Skeletal muscle cell (primary cell): ENCODE data around the gene GTF2H4.

Source experiments
- DNase-seq: peaks from one replicate; pipeline ENCODE4 v3.0.0-alpha.2; 2010; ENCODE audit warnings: low read depth
- H3K4me3 ChIP-seq: 2 replicates; pipeline ENCODE4 v1.5.1; 2011; ENCODE audit warnings: low read depth, mild to moderate bottlenecking, control low read depth, low read length, moderate library complexity

Gene GTF2H4

DNA sequence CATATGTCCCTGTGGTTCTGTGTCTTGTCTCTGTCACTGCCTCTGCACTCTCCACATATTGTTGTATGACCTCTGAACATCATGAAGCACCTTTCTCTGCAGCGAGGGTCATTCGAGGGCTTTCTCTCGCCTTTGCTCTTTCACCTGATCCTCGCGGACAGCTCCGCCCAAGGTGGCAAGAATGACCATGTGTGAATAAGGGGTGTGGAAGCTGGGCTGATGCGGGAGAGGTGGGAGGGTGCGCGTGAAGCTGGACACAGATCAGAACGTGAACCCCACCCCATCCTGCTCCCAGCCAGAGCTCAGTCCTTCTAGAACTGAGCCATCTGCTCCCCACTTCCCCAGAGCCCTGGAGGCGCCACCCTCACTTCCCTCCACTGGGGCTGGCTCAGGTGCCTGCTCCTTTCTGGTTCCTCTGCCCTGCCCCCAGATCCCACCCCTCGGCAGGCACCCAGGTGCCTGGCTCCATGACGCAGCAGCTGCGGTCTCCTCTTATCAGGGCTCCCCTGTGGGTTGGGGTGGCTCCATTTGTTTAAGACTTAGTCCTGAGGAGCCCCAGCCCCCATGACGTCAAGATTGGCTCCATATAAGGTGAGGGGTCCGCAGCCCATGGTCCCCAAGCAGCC is 32.5 kb downstream of the GTF2H4 start, which contains the start of gene MUCL3:
MUCL3 (plus strand) TSS at position 613 of the 626 bp plus-strand sequence. CDS start 27 bp downstream, outside the sequence.
- DNase-seq: no peak
- H3K4me3 ChIP-seq: no peak within 1 kb of the TSS

GRCh38 chr6:30942338-30943060 is 34.5 kb downstream of the GTF2H4 start:
- peak; percentile 8 for DNase-seq
- H3K4me3 ChIP-seq: no peak overlapping the region

GRCh38 chr6:30944051-30944450 is 36.0 kb downstream of the GTF2H4 start:
- DNase-seq: no peak
- H3K4me3 ChIP-seq: no peak overlapping the region

DNA sequence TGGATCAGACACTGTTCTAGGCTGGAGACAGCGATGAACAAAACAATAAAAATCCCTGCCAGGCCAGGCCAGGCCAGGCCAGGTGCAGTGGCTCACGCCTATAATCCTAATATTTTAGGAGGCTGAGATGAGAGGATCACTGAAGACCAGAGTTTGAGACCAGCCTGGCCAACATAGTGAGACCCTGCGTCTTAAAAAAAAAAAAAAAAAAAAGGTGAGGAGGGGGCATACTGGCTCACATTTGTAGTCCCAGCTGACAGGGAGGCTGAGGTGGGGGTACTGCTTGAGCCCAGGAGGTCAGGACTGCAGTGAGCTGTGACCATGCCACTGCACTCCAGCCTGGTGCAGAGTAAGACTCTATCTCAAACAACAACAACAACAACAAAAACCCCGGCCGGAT is 37.3 kb downstream of the GTF2H4 start:
- no peak overlapping the region for H3K4me3 ChIP-seq
- no peak for DNase-seq

DNA sequence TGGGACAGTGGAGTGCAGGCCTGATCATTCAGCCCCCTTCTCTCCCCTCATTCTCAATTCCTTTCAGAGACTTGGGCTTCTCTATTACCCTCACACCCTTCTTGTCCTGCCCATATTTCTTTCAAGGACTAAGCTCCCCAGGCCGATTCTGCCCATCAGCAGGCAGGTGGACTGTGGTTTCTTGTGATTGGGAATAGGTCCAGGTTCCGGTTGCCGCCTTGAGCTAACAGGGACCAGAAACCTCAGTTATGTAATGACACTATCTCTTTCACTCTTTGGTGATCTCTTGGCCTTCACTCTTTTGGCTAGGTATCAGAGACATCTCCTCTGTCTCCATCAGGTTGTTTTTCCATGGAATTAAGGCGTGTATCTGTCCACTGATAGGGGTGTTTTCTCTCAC is 39.2 kb downstream of the GTF2H4 start:
- no peak overlapping the region for H3K4me3 ChIP-seq
- no peak for DNase-seq

- DNase-seq: no peak
- H3K4me3 ChIP-seq: no peak overlapping the region
Measured at GRCh38 chr6:30948811-30949210, 40.8 kb downstream of the GTF2H4 start.

- H3K4me3 ChIP-seq: no peak overlapping the region
- no peak for DNase-seq
Measured at GRCh38 chr6:30951907-30952469, 44.0 kb downstream of the GTF2H4 start.

DNA sequence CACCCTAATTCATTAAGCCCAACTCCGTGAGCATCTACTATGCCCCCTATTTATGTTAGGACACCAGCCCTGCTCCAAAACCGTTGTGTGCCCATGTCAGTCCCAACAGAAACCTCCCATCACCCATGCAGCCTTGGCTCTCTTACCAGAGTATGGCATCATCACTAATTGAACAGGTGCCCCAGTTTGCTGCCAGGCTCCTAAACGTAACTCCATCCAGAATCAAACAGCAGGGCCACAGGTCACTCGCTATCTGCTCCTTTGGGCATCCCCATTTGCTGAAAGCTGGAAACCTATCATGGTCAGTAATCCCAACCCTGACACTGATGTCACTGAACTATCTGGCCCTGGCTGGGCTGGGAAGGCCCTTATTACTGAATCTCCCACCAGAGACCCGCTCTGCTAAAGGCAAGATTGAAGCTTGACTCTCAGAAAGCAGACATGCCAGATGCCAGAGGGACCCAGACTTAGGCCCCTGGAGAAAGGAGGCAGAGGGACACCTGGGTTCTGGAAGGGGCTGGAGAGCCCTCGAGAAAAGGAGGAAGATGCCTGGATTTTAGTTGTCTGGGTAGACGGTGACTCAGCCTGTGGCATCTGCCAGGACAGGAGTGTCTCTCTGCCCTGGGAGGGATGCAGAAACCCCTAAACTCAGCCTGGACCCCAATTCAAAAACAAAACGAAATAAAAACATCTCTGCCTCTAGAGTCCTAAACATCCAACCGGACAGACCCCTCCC is 46.8 kb downstream of the GTF2H4 start:
- no peak for DNase-seq

GRCh38 chr6:30955367-30956042 is 47.5 kb downstream of the GTF2H4 start:
- H3K4me3 ChIP-seq: peak overlapping the region; percentile 39
- no peak for DNase-seq

More for the DNA sequence above, 46.8 kb downstream of the GTF2H4 start:
- H3K4me3 ChIP-seq: peak overlapping the region; percentile 39

DNA sequence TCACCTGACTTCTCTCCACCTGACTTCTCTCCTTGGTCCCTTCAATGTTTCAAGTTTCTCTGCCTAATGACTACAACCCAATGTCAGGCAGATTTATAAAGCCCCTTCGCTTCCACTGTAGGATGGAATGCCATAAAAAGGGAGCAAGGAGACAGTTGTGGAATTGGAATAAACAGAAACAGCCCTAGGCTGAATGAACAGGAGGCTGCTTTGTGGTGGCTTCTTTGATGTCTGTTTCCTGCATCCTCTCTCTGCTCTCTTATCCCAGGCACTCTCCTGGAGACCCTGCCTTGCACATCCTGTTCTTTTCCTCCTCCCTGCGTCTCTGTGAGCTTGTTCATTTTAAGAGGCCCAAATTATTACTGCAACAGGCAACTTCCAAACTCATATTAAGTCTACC is 49.7 kb downstream of the GTF2H4 start:
- no peak overlapping the region for H3K4me3 ChIP-seq
- DNase-seq: no peak

- H3K4me3 ChIP-seq: no peak overlapping the region
- DNase-seq: no peak
Measured at GRCh38 chr6:30960907-30961673, 53.1 kb downstream of the GTF2H4 start.

DNA sequence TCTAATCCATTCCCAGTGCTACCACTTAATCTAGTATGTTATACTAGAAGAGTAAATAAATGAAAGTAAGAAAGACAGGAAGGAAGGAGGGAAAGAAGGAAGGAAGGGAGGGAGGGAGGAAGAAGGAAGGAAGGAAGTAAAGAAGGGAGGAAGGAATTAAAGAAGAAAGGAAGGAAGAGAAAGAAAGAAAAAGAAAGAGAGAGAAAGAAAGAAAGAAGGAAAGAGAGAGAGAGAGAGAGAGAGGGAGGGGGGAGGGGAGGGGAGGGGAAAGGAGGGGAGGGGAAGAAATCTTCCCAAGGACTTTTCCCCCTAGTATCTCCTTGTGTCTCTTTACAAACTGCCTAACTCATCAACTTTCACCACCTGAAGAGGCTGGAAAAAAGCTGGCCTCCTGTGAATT is 54.7 kb downstream of the GTF2H4 start:
- H3K4me3 ChIP-seq: no peak overlapping the region
- no peak for DNase-seq

DNA sequence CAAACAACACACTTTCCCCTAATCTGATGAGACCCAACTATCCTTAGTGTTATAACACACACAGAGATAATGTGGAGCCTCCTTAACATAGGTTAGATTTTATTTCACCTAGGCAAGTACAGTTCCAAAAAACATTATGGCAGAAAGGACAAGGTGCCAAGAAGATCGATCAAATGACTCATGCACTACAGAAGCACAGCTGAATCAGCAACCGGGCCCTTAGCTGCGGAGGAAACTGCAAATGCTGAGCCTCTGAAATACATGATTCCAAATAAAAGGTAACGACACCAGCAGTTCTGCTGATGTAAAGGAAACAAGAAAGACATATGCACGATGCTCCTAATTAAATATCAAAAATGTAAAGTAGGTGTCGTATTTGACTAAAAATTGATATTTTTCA is 55.6 kb downstream of the GTF2H4 start:
- no peak overlapping the region for H3K4me3 ChIP-seq
- DNase-seq: no peak
